DND-41 (cell line): ENCODE data around the gene FAN1.

ENCODE experiments used
- ATAC-seq: fragments of 200-7000 bp; cut with Tn5 transposase; 3 replicates; pipeline ENCODE4 v1.9.1; 2021; ENCODE audit warnings: low read depth; ENCODE audit not compliant: insufficient read depth
- DNase-seq: peaks from one replicate; pipeline ENCODE4 v3.0.0-alpha.2; 2020
- H2AFZ ChIP-seq: 2 replicates; pipeline ENCODE4 v1.6.0; 2012; ENCODE audit warnings: low read depth, low read length
- H3K27ac ChIP-seq: 2 replicates; pipeline ENCODE4 v1.5.1; 2012; ENCODE audit warnings: low read length, inconsistent platforms
- H3K27me3 ChIP-seq: fragments of 200-600 bp; sonication (generic); 2 replicates; pipeline ENCODE4 v1.6.0; 2012; ENCODE audit warnings: low read length, mild to moderate bottlenecking, inconsistent platforms; ENCODE audit not compliant: insufficient read depth, poor library complexity
- H3K36me3 ChIP-seq: 2 replicates; pipeline ENCODE4 v1.5.1; 2012; ENCODE audit warnings: low read length, inconsistent platforms; ENCODE audit not compliant: insufficient read depth
- H3K4me1 ChIP-seq: 2 replicates; pipeline ENCODE4 v1.5.1; 2012; ENCODE audit warnings: mild to moderate bottlenecking, low read length; ENCODE audit not compliant: insufficient read depth
- H3K4me2 ChIP-seq: 2 replicates; pipeline ENCODE4 v1.6.0; 2012; ENCODE audit warnings: mild to moderate bottlenecking, moderate library complexity, low read length, inconsistent platforms; ENCODE audit not compliant: insufficient read depth
- H3K4me3 ChIP-seq, 2 experiments: fragments of 200-600 bp in 1 of 2; shearing (Covaris generic) in 1 of 2; 2 replicates each; pipeline ENCODE4 v1.5.1; 2012 to 2016; ENCODE audit warnings: inconsistent platforms in 2 of 2, low read length in 2 of 2, mild to moderate bottlenecking in 2 of 2, low read depth in 1 of 2, moderate library complexity in 1 of 2
- H3K79me2 ChIP-seq: 2 replicates; pipeline ENCODE4 v1.6.0; 2012; ENCODE audit warnings: low read length, inconsistent platforms; ENCODE audit not compliant: insufficient read depth
- H3K9ac ChIP-seq: 2 replicates; pipeline ENCODE4 v1.6.0; 2012; ENCODE audit warnings: low read depth, mild to moderate bottlenecking, inconsistent platforms, low read length, moderate library complexity
- H3K9me3 ChIP-seq: 2 replicates; pipeline ENCODE4 v1.5.1; 2012; ENCODE audit warnings: low read length, moderate library complexity, mild to moderate bottlenecking, inconsistent platforms; ENCODE audit not compliant: insufficient read depth, severe bottlenecking
- H4K20me1 ChIP-seq: 2 replicates; pipeline ENCODE4 v1.6.0; 2012; ENCODE audit warnings: low read length; ENCODE audit not compliant: insufficient read depth
- EZH2 ChIP-seq: IDR thresholded peaks from 3 replicates; pipeline ENCODE4 v1.6.1; 2012; ENCODE audit warnings: borderline replicate concordance, low read depth, mild to moderate bottlenecking, moderate library complexity, low read length, inconsistent platforms; ENCODE audit not compliant: severe bottlenecking
- TF ChIP-seq, protein P1 (sequence below): IDR thresholded peaks from 2 replicates; pipeline ENCODE4 v1.5.1; 2012; ENCODE audit warnings: borderline replicate concordance, low read length, moderate library complexity, mild to moderate bottlenecking; ENCODE audit not compliant: poor library complexity, severe bottlenecking; ENCODE audit errors: extremely low read depth

Gene FAN1

DNA sequence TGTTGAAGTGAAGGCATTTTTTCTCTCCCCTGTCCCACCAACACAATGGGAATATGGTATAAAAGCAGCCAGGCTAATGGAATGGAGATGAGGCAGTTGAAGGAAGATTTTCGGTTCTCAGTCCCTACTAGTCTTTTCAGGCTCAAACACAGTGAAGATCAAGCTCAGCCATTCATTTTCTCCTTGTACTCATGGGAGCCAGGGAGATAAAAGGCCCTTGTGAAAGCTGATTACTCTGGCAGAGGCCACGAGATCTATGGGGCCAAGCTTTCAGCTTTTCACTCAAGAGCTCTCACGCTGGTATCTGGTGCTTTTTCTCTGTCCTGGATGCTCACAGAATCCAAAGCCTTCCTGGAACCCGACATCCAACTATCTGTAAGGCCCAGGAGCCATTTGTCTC, 14.5 kb upstream of the FAN1 start:
- no peak for TF ChIP-seq EZH2
- TF ChIP-seq, protein P1, sequence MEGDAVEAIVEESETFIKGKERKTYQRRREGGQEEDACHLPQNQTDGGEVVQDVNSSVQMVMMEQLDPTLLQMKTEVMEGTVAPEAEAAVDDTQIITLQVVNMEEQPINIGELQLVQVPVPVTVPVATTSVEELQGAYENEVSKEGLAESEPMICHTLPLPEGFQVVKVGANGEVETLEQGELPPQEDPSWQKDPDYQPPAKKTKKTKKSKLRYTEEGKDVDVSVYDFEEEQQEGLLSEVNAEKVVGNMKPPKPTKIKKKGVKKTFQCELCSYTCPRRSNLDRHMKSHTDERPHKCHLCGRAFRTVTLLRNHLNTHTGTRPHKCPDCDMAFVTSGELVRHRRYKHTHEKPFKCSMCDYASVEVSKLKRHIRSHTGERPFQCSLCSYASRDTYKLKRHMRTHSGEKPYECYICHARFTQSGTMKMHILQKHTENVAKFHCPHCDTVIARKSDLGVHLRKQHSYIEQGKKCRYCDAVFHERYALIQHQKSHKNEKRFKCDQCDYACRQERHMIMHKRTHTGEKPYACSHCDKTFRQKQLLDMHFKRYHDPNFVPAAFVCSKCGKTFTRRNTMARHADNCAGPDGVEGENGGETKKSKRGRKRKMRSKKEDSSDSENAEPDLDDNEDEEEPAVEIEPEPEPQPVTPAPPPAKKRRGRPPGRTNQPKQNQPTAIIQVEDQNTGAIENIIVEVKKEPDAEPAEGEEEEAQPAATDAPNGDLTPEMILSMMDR = no peak
- no peak overlapping the region for H3K4me2 ChIP-seq
- H3K4me1 ChIP-seq = no peaks in the 10 kb centered on the region
- H3K27ac ChIP-seq = no peak overlapping the region
- H3K79me2 ChIP-seq = peaks cover 7% of the 10 kb centered on the region; the same call in 1 of the 2 replicates
- H2AFZ ChIP-seq = no peak overlapping the region
- DNase-seq = no peak
- H3K27me3 ChIP-seq = no peaks in the 10 kb centered on the region
- peaks cover 10% of the 10 kb centered on the region; the same call in 1 of the 2 replicates for H3K36me3 ChIP-seq
- no peak overlapping the region for H3K9ac ChIP-seq
- no peaks in the 10 kb centered on the region for H3K9me3 ChIP-seq
- H4K20me1 ChIP-seq = peaks cover 5% of the 10 kb centered on the region; the same call in 1 of the 2 replicates
- no peak for ATAC-seq
- H3K4me3 ChIP-seq = no peak overlapping the region

DNA sequence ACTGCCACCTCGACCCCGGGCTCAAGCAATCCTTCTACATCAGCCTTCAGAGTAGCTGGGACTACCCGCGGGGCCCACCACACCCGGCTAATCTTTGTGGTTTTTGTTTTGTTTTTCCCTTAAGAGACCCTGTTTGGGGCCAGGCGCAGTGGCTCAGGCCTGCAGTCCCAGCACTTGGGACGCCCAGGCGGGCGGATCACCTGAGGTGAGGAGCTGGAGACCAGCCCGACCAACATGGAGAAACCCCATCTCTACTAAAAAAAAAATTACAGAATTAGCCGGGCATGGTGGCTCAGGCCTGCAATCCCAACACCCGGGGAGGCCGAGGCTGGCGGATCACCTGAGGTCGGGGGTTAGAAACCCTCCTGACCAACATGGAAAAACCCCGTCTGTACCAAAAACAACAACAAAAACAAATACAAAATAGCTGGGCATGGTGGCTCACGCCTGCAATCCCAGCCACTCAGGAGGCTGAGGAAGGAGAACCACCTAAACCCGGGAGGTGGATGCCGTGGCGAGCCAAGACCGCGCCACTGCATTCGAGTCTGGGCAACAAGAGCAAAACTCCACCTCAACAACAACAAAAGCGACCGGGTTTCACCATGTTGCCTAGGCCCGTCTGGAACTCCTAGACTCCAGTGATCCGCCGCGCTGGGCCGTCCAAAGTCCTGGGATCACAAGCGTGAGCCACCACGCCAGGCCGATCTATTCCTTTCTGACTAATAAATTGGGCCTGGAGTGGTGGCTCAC, 8.1 kb upstream of the FAN1 start:
- TF ChIP-seq, protein P1 = no peak
- TF ChIP-seq EZH2 = no peak
- Histone ChIP-seq H3K27ac (no peak overlapping the region), H3K79me2 (no peaks in the 10 kb centered on the region), H3K9me3 (no peaks in the 10 kb centered on the region), H3K36me3 (peaks cover 6% of the 10 kb centered on the region; the same call in 1 of the 2 replicates), H3K4me3 (no peak overlapping the region), H3K9ac (no peak overlapping the region), H3K4me1 (no peaks in the 10 kb centered on the region), H3K4me2 (no peak overlapping the region), H4K20me1 (no peaks in the 10 kb centered on the region), H3K27me3 (no peaks in the 10 kb centered on the region), H2AFZ (no peak overlapping the region)
- no peak for DNase-seq
- ATAC-seq = no peak

DNA sequence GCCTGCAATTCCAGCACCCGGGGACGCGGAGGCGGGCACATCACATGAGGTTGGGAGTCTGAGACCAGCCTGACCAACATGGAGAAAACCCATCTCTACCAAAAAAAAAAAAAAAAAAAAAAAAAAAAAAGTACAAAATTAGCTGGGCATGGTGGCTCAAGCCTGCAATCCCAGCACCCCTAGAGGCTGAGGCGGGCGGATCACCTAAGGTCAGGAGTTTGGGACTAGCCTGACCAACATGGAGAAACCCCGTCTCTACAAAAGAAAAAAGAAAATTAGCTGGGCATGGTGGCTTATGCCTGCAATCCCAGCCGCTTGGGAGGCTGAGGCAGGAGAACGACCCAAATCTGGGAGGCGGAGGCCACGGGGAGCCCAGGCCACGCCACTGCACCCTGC, 7.5 kb upstream of the FAN1 start:
- Histone ChIP-seq H3K9ac (no peak overlapping the region), H3K27ac (no peak overlapping the region), H3K36me3 (peaks cover 11% of the 10 kb centered on the region; the same call in 1 of the 2 replicates), H4K20me1 (no peaks in the 10 kb centered on the region), H3K4me1 (no peaks in the 10 kb centered on the region), H3K4me3 (no peak overlapping the region), H3K4me2 (no peak overlapping the region), H2AFZ (no peak overlapping the region), H3K79me2 (no peaks in the 10 kb centered on the region), H3K9me3 (no peaks in the 10 kb centered on the region), H3K27me3 (no peaks in the 10 kb centered on the region)
- ATAC-seq = no peak
- TF ChIP-seq, protein P1 = no peak
- no peak for DNase-seq
